ENCODE data around the gene HLA-DOA.

The HLA-DOA gene

DNA sequence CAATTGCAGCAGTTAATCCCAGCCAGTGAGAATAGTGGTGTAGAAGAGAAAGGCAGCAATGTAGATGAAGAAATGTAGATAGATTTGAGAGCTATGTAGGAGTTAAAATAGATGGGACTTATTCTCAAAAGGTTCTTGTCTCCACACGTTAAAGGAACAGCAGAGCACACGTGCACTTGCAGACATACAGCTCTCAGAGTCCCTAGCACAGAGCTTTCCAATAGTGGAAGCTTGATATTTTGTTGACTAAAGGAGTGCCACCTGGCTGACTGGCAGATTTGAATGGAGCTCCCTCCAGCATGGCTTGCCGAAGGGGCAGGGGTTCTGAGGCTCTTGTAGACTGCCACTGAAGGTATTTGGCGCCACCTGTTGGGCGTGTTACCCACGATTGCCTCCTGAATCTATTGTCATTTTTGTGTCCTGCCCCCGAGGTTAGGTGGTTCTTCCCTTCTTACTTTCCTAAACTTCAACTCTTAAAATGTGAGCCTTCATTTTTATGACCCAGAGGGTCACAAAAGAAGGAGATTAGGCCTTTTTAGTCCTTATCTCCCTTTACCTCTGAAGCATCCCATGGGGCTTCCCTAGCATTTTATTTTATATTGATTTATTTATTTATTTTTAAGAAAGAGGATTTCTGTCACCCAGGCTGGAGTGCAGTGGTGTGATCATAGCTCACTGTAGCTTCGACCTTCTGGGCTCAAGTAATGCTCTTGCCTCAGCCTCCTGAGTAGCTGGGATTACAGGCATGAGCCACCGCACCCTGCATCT, 24.6 kb downstream of the HLA-DOA start (continued):
- TF ChIP-seq, protein P1, sequence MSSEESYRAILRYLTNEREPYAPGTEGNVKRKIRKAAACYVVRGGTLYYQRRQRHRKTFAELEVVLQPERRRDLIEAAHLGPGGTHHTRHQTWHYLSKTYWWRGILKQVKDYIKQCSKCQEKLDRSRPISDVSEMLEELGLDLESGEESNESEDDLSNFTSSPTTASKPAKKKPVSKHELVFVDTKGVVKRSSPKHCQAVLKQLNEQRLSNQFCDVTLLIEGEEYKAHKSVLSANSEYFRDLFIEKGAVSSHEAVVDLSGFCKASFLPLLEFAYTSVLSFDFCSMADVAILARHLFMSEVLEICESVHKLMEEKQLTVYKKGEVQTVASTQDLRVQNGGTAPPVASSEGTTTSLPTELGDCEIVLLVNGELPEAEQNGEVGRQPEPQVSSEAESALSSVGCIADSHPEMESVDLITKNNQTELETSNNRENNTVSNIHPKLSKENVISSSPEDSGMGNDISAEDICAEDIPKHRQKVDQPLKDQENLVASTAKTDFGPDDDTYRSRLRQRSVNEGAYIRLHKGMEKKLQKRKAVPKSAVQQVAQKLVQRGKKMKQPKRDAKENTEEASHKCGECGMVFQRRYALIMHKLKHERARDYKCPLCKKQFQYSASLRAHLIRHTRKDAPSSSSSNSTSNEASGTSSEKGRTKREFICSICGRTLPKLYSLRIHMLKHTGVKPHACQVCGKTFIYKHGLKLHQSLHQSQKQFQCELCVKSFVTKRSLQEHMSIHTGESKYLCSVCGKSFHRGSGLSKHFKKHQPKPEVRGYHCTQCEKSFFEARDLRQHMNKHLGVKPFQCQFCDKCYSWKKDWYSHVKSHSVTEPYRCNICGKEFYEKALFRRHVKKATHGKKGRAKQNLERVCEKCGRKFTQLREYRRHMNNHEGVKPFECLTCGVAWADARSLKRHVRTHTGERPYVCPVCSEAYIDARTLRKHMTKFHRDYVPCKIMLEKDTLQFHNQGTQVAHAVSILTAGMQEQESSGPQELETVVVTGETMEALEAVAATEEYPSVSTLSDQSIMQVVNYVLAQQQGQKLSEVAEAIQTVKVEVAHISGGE (tag by site-specific recombination; conservative IDR thresholded peaks at IDR 0.05; ENCODE audit: low read depth): peak; percentile 82
- TF ChIP-seq ZNF473 (tag by site-specific recombination; IDR thresholded peaks at IDR 0.05) (no peak), ZNF146 (tag by site-specific recombination; IDR thresholded peaks at IDR 0.05) (no peak), ZNF518A (tag by site-specific recombination; conservative IDR thresholded peaks at IDR 0.05; ENCODE audit: low read depth) (no peak), ZNF311 (tag by site-specific recombination; IDR thresholded peaks at IDR 0.05; ENCODE audit: borderline replicate concordance) (no peak), PRDM1 (tag by site-specific recombination; IDR thresholded peaks at IDR 0.05) (no peak), ZNF175 (tag by site-specific recombination; IDR thresholded peaks at IDR 0.05) (no peak), ZNF701 (tag by site-specific recombination; IDR thresholded peaks at IDR 0.05) (no peak), ZNF664 (tag by site-specific recombination; IDR thresholded peaks at IDR 0.05) (no peak), SCRT1 (tag by site-specific recombination; IDR thresholded peaks at IDR 0.05; ENCODE audit: borderline replicate concordance) (no peak), ZNF521 (tag by site-specific recombination; IDR thresholded peaks at IDR 0.05) (no peak), ZNF423 (tag by site-specific recombination; IDR thresholded peaks at IDR 0.05) (no peak), ZNF174 (tag by site-specific recombination; IDR thresholded peaks at IDR 0.05) (no peak), ZNF747 (tag by site-specific recombination; IDR thresholded peaks at IDR 0.05) (no peak), ZNF654 (tag by site-specific recombination; IDR thresholded peaks at IDR 0.05; ENCODE audit: low read depth) (peak; percentile 99), ZNF837 (tag by site-specific recombination; IDR thresholded peaks at IDR 0.05) (no peak; the same call in 1 of the 2 replicates), ZNF16 (tag by site-specific recombination; IDR thresholded peaks at IDR 0.05; ENCODE audit: low read depth) (no peak), ZNF571 (tag by site-specific recombination; IDR thresholded peaks at IDR 0.05) (no peak), ZXDB (tag by site-specific recombination; IDR thresholded peaks at IDR 0.05) (peak; percentile 82), GLI4 (tag by site-specific recombination; IDR thresholded peaks at IDR 0.05) (no peak), ZNF266 (tag by site-specific recombination; IDR thresholded peaks at IDR 0.05; ENCODE audit: low read depth) (no peak), ZEB2 (tag by site-specific recombination; IDR thresholded peaks at IDR 0.05) (0 out of 2 replicates have a peak, but pooled peaks have one; percentile 50), ZFHX2 (tag by site-specific recombination; conservative IDR thresholded peaks at IDR 0.05) (no peak), ZNF335 (tag by site-specific recombination; conservative IDR thresholded peaks at IDR 0.05) (no peak; the same call in 1 of the 2 replicates), ZFP69B (tag by site-specific recombination; IDR thresholded peaks at IDR 0.05) (no peak), ZNF416 (tag by site-specific recombination; IDR thresholded peaks at IDR 0.05) (no peak), KLF16 (tag by site-specific recombination; IDR thresholded peaks at IDR 0.05) (no peak), ZNF660 (tag by site-specific recombination; IDR thresholded peaks at IDR 0.05) (peak; percentile 92), ZNF214 (tag by site-specific recombination; IDR thresholded peaks at IDR 0.05; ENCODE audit: borderline replicate concordance) (no peak), ZNF404 (tag by site-specific recombination; IDR thresholded peaks at IDR 0.05) (no peak)
